Measurements from ENCODE around the gene DDIT3. TPM values are rescaled to one million over a fixed set of nuclear protein-coding genes. Genes with fewer than 3 reads are reported as not detected.

Gene DDIT3
- total and polyA plus RNA-seq, 7 experiments from 2014 or later = 15.9 to 124 (median 48.8) TPM

DNA sequence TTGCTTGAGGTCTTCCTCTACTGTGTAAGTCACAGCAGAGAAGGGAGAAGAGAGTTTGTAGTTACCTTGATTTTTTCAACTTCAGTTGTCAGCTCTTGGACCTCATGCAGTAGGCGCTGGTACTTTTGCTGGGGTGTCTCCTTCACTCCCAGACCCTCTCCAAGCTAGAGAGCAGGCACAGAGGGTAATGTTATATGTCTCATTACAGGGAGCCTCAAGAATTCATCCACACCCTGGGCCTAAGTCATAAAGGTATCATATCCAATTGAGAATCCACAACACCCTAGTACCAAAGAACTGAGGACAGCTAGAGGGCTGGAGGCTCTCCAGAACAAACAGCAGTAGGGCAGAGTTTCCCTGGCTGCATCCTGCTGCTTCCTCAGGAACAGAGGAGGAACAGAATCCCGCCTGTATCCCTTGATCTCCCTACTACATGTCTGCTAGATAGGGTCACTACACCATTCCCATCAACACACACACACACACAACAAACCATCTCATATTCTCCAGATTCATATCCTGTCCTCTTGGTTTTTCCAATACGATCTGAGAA lies 14.8 kb upstream of the DDIT3 start:
- H3K36me3 ChIP-seq (ENCODE audit: control insufficient read depth in 2 of 3, insufficient read depth in 3 of 3, low read length in 3 of 3) = peaks cover 10 to 70% (median 16%) of the 10 kb centered on the region in 3 experiments
- no peak overlapping the region for H3K27ac Mint-ChIP-seq
- no peak overlapping the region for H3K27ac ChIP-seq (ENCODE audit: low read depth, low read length)
- intact Hi-C loops (cut with micrococcal nuclease) = no loop called here
- peaks cover 0 to 7% (median 3%) of the 10 kb centered on the region in 7 donors for H3K4me1 Mint-ChIP-seq
- no peak overlapping the region for H3K4me3 ChIP-seq (ENCODE audit: low read length)
- no peak overlapping the region for H3K4me3 Mint-ChIP-seq
- POLR2A ChIA-PET = interaction anchor here (2.5 kb wide), 1 partner anchor 11 kb away, joined by 8 read pairs; no protein-coding TSS in a partner anchor
- DNase-seq (no peak), ATAC-seq (no peak)
- H3K27me3 Mint-ChIP-seq = no peaks in the 10 kb centered on the region
- CTCF ChIA-PET = no interaction called here
- H3K9me3 ChIP-seq (ENCODE audit: control insufficient read depth in 2 of 3, low read length in 3 of 3) = no peaks in the 10 kb centered on the region
- no peaks in the 10 kb centered on the region for H3K27me3 ChIP-seq (ENCODE audit: control insufficient read depth in 2 of 2, insufficient read depth in 2 of 2, low read length in 2 of 2)
- H3K4me1 ChIP-seq (ENCODE audit: control insufficient read depth in 2 of 2, insufficient read depth in 2 of 2, low read length in 2 of 2) = no peaks in the 10 kb centered on the region
- peaks cover 6 to 42% (median 21%) of the 10 kb centered on the region in 5 donors for H3K36me3 Mint-ChIP-seq
- H3K9me3 Mint-ChIP-seq = no peaks in the 10 kb centered on the region

DNA sequence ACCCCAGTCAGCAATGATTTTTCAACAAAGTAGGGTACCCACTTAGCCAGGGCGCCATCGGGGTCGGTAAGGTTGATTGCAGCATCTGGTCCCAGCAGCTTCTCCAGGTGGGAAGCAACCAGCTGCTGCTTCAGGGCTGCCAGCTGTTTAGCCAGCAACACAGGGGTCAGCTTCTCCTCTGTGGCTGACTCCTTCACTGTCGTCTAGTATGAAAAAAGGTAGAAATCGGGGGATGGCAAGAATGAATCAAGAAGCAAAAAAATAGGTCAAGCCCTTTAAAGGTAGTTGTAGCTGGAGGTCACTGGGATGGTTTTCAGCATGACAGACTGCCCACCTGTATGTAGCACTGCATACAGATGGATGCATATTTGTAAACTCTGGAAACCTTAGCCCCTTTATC lies 13.9 kb upstream of the DDIT3 start:
- no peak overlapping the region for H3K4me3 Mint-ChIP-seq
- no peaks in the 10 kb centered on the region for H3K9me3 ChIP-seq (ENCODE audit: control insufficient read depth in 2 of 3, low read length in 3 of 3)
- H3K27me3 Mint-ChIP-seq = no peaks in the 10 kb centered on the region
- POLR2A ChIA-PET = interaction anchor here (2.5 kb wide), 1 partner anchor 10 kb away, joined by 8 read pairs; no protein-coding TSS in a partner anchor
- intact Hi-C loops (cut with micrococcal nuclease) = no loop called here
- no peak overlapping the region for H3K4me3 ChIP-seq (ENCODE audit: low read length)
- no peaks in the 10 kb centered on the region for H3K4me1 ChIP-seq (ENCODE audit: control insufficient read depth in 2 of 2, insufficient read depth in 2 of 2, low read length in 2 of 2)
- H3K27ac ChIP-seq (ENCODE audit: low read depth, low read length) = no peak overlapping the region
- CTCF ChIA-PET = interaction anchor here (0.6 kb wide), 1 partner anchor 91 kb away, joined by 3 read pairs; no protein-coding TSS in a partner anchor
- ATAC-seq (no peak), DNase-seq (no peak)
- H3K4me1 Mint-ChIP-seq = peaks cover 0 to 7% (median 3%) of the 10 kb centered on the region in 7 donors
- peaks cover 6 to 48% (median 25%) of the 10 kb centered on the region in 5 donors for H3K36me3 Mint-ChIP-seq
- H3K9me3 Mint-ChIP-seq = no peaks in the 10 kb centered on the region
- H3K36me3 ChIP-seq (ENCODE audit: control insufficient read depth in 2 of 3, insufficient read depth in 3 of 3, low read length in 3 of 3) = peaks cover 10 to 76% (median 20%) of the 10 kb centered on the region in 3 experiments
- H3K27ac Mint-ChIP-seq = peak overlapping the region in 1 of 9 donors; percentile 9
- H3K27me3 ChIP-seq (ENCODE audit: control insufficient read depth in 2 of 2, insufficient read depth in 2 of 2, low read length in 2 of 2) = no peaks in the 10 kb centered on the region

DNA sequence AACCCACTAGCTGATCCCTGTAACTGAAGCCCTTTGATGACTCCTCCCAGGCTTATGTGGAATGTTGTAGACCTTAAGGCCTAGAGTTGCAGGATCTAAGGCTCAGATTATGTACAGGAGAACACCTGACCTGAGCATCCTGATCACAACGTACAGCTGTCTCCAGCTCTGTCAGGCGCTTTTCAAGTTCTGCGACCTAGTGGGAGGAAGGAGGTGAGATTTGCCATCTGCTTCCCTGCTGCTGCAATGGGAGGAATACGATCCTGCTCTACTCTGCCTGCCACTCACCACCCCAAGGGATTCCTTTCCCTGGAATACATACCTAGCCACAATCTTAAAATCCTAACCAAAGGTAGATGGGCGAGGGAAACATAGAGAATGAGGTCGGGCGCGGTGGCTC lies 12.8 kb upstream of the DDIT3 start:
- Mint-ChIP-seq H3K9me3 (no peaks in the 10 kb centered on the region), H3K4me1 (peaks cover 0 to 2% (median 0%) of the 10 kb centered on the region in 7 donors), H3K27ac (no peak overlapping the region), H3K27me3 (no peaks in the 10 kb centered on the region), H3K4me3 (no peak overlapping the region), H3K36me3 (peaks cover 6 to 50% (median 19%) of the 10 kb centered on the region in 5 donors)
- no peak for ATAC-seq
- H3K27ac ChIP-seq (ENCODE audit: low read depth, low read length) = no peak overlapping the region
- no peak for DNase-seq
- H3K36me3 ChIP-seq (ENCODE audit: control insufficient read depth in 2 of 3, insufficient read depth in 3 of 3, low read length in 3 of 3) = peaks cover 10 to 75% (median 20%) of the 10 kb centered on the region in 3 experiments
- H3K27me3 ChIP-seq (ENCODE audit: control insufficient read depth in 2 of 2, insufficient read depth in 2 of 2, low read length in 2 of 2) = no peaks in the 10 kb centered on the region
- intact Hi-C loops (cut with micrococcal nuclease) = no loop called here
- POLR2A ChIA-PET = interaction anchor here (1.3 to 1.6 kb wide), 2 partner anchors 54 to 792 kb away, joined by 4 to 6 read pairs; partner anchors contain the start of gene ARHGAP9
- H3K4me1 ChIP-seq (ENCODE audit: control insufficient read depth in 2 of 2, insufficient read depth in 2 of 2, low read length in 2 of 2) = no peaks in the 10 kb centered on the region
- CTCF ChIA-PET = interaction anchor here (0.6 kb wide), 1 partner anchor 46 kb away, joined by 3 read pairs; no protein-coding TSS in a partner anchor
- no peaks in the 10 kb centered on the region for H3K9me3 ChIP-seq (ENCODE audit: control insufficient read depth in 2 of 3, low read length in 3 of 3)
- no peak overlapping the region for H3K4me3 ChIP-seq (ENCODE audit: low read length)

DNA sequence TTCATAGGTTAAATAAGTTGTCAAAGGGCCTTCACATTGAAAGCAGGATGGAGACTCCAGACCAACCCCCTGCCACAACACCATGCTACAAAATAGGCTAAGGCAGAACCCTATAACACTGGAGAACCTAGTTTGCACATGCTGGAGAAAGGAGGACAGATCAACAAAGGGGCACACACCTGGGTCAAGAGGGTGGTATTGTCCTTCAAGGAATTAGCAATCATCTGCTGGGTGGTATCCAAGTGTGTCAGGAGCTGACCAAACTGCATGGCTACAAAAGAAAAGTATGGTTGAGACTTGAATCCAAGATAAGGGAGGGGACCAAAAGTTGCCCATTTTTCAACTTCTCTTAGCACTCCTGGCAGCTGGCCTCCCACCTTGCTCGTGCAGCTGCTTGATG lies 11.5 kb upstream of the DDIT3 start:
- intact Hi-C loops (cut with micrococcal nuclease) = no loop called here

DNA sequence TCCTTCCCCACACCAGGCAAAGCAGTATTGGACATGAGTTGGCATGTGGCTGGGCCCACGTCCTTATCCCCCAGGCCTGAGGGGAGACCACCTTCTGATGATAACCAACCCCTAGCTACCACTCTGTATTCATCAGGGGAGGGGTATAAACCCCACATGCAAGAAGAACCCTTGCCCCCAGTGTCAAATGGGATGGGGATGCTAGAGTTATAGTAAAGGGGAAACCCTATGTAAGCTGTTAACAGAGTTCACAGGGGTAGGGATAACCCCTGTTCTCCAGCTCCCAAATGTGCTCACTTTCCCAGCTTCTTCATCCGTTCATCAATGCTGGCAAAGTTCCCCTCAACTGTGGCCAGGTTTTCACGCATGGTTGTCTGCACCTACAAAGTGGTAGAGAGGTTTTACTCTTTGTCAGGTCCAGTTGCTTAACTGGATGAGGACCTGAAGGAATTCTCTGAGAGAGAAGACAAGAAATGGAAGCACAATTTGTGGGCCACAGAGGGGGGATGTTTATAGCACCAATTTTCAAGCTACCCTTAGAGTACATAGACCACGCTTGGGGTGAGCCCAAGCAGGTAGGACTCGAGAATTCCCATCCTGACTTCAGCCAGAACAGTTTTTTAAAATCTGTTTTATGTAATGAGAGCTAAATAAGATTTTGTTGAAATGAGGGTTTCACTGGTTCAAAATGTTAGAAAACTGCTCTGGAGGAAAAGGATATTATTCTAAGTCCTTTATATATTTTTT lies 10.3 kb upstream of the DDIT3 start:
- no peak for DNase-seq
- intact Hi-C loops (cut with micrococcal nuclease) = no loop called here
- CTCF ChIA-PET = interaction anchor here (0.6 kb wide), 2 partner anchors 43 to 45 kb away, joined by 3 to 10 read pairs; no protein-coding TSS in a partner anchor
- Mint-ChIP-seq H3K36me3 (peaks cover 6 to 42% (median 19%) of the 10 kb centered on the region in 5 donors), H3K9me3 (no peaks in the 10 kb centered on the region), H3K4me3 (no peak overlapping the region), H3K4me1 (peaks cover 0 to 4% (median 0%) of the 10 kb centered on the region in 7 donors), H3K27ac (peak overlapping the region in 3 of 9 donors; percentile 21 to 41 (median 22)), H3K27me3 (no peaks in the 10 kb centered on the region)
- Histone ChIP-seq H3K4me3 (ENCODE audit: low read length) (no peak overlapping the region), H3K4me1 (ENCODE audit: control insufficient read depth in 2 of 2, insufficient read depth in 2 of 2, low read length in 2 of 2) (no peaks in the 10 kb centered on the region), H3K36me3 (ENCODE audit: control insufficient read depth in 2 of 3, insufficient read depth in 3 of 3, low read length in 3 of 3) (peaks cover 10 to 98% (median 34%) of the 10 kb centered on the region in 3 experiments), H3K27me3 (ENCODE audit: control insufficient read depth in 2 of 2, insufficient read depth in 2 of 2, low read length in 2 of 2) (no peaks in the 10 kb centered on the region), H3K27ac (ENCODE audit: low read depth, low read length) (no peak overlapping the region), H3K9me3 (ENCODE audit: control insufficient read depth in 2 of 3, low read length in 3 of 3) (no peaks in the 10 kb centered on the region)
- POLR2A ChIA-PET = interaction anchor here (0.5 to 1.3 kb wide), 7 partner anchors 10 to 244 kb away, joined by 3 to 8 read pairs (median 3); no protein-coding TSS in a partner anchor
- no peak for ATAC-seq

More for the DNA sequence above, 11.5 kb upstream of the DDIT3 start:
- Mint-ChIP-seq H3K36me3 (peaks cover 6 to 42% (median 19%) of the 10 kb centered on the region in 5 donors), H3K4me3 (no peak overlapping the region), H3K4me1 (peaks cover 0 to 4% (median 0%) of the 10 kb centered on the region in 7 donors), H3K27ac (peak overlapping the region in 4 of 9 donors; percentile 25 to 45 (median 32)), H3K9me3 (no peaks in the 10 kb centered on the region), H3K27me3 (no peaks in the 10 kb centered on the region)
- H3K27ac ChIP-seq (ENCODE audit: low read depth, low read length) = no peak overlapping the region
- H3K36me3 ChIP-seq (ENCODE audit: control insufficient read depth in 2 of 3, insufficient read depth in 3 of 3, low read length in 3 of 3) = peaks cover 10 to 85% (median 31%) of the 10 kb centered on the region in 3 experiments
- H3K27me3 ChIP-seq (ENCODE audit: control insufficient read depth in 2 of 2, insufficient read depth in 2 of 2, low read length in 2 of 2) = no peaks in the 10 kb centered on the region
- H3K4me3 ChIP-seq (ENCODE audit: low read length) = no peak overlapping the region
- H3K9me3 ChIP-seq (ENCODE audit: control insufficient read depth in 2 of 3, low read length in 3 of 3) = no peaks in the 10 kb centered on the region
- ATAC-seq = no peak
- no peak for DNase-seq
- no peaks in the 10 kb centered on the region for H3K4me1 ChIP-seq (ENCODE audit: control insufficient read depth in 2 of 2, insufficient read depth in 2 of 2, low read length in 2 of 2)
- CTCF ChIA-PET = interaction anchor here (0.6 kb wide), 1 partner anchor 498 kb away, joined by 3 read pairs; no protein-coding TSS in a partner anchor
- POLR2A ChIA-PET = interaction anchor here (0.7 to 1.6 kb wide), 4 partner anchors 8 to 213 kb away, joined by 3 to 6 read pairs (median 4); partner anchors contain the start of genes ARHGAP9 and TSPAN31

DNA sequence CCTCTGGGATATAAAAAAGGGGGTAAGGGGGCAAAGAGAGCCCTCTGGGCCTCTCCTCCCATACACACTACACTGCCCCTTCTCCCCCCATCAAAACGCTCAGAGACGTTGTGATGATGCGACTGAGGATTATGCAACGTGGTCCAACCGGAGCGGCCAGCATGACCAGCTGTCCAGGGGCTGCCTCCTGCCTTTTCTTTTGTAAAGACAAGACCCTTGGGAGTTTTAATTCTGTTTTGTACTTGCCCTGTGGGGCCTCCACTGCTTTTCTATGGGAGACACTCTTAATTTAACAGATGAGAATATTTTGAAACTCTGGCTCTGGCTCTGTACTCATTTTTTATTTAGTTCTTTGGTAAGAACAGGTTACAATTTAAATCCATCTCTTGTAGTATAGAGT lies 9.5 kb upstream of the DDIT3 start:
- H3K27me3 Mint-ChIP-seq = no peaks in the 10 kb centered on the region
- H3K36me3 Mint-ChIP-seq = peaks cover 6 to 35% (median 14%) of the 10 kb centered on the region in 5 donors
- ATAC-seq (no peak), DNase-seq (no peak)
- POLR2A ChIA-PET = interaction anchor here (0.6 to 1.3 kb wide), 2 partner anchors 12 to 56 kb away, joined by 3 to 4 read pairs; no protein-coding TSS in a partner anchor
- H3K27ac Mint-ChIP-seq = peak overlapping the region in 3 of 9 donors; percentile 27 to 41 (median 39)
- CTCF ChIA-PET = interaction anchor here (0.7 kb wide), 1 partner anchor 53 kb away, joined by 3 read pairs; no protein-coding TSS in a partner anchor
- Histone ChIP-seq H3K36me3 (ENCODE audit: control insufficient read depth in 2 of 3, insufficient read depth in 3 of 3, low read length in 3 of 3) (peaks cover 10 to 98% (median 34%) of the 10 kb centered on the region in 3 experiments), H3K4me3 (ENCODE audit: low read length) (no peak overlapping the region), H3K4me1 (ENCODE audit: control insufficient read depth in 2 of 2, insufficient read depth in 2 of 2, low read length in 2 of 2) (no peaks in the 10 kb centered on the region), H3K27me3 (ENCODE audit: control insufficient read depth in 2 of 2, insufficient read depth in 2 of 2, low read length in 2 of 2) (no peaks in the 10 kb centered on the region), H3K9me3 (ENCODE audit: control insufficient read depth in 2 of 3, low read length in 3 of 3) (no peaks in the 10 kb centered on the region), H3K27ac (ENCODE audit: low read depth, low read length) (no peak overlapping the region)
- H3K4me1 Mint-ChIP-seq = peaks cover 0 to 10% (median 3%) of the 10 kb centered on the region in 7 donors
- no peak overlapping the region for H3K4me3 Mint-ChIP-seq
- H3K9me3 Mint-ChIP-seq = no peaks in the 10 kb centered on the region
- intact Hi-C loops (cut with micrococcal nuclease) = loop anchor here in 1 of 2 donors (10.0 kb wide), 1 partner anchor 805 kb away; the partner anchor contains the start of gene NACA
